GF-D8 (cell line): ENCODE data around the gene OPN3.

Experiments
- DNase-seq: peaks from one replicate; lab custom pipeline; 2025; lab: John Stamatoyannopoulos, UW

OPN3 gene

DNA sequence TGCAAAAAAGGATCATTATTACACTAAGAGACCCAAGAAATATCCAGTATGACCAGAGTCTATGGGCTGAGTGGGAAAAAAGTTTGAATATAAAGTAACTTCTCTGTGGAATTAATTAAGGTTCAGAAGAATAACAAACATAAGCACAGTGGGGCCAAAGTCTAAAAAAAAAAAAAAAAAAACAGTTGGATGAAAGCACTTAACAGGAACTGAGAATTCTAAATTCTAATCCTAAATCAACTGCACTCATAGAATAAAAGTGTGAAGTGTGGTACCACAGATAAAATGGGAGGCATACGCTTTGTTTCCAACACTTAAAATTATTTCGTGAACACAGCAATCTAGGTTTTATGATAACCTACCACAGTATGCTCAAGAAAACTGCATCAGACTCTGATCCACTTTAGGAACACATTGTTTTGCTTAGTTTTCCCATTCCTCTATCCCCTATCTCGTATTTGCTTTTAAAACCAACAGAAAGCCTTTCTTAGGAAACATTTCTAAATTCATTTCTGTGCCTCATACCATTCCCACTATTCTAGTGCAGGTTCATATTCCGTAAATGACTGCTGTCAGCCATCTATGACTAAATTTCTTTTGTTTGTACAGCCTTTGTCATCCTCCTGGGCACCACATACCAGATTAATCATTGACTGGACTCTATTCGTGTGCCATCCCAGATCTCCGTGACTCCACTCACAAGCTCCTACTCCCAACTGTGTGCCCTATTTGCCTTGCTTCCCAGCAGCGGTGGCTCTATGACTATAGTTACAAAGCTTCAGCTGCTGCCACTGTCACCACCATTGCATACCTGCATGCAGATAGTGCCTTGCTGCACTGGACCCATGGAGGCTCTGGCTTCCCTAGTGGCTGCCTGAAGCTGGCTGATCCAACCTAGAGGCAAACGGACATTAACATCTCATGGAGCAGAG, 24.9 kb downstream of the OPN3 start:
- DNase-seq = no peak

GRCh38 chr1:241614572-241614971, 25.6 kb downstream of the OPN3 start:
- no peak for DNase-seq

- no peak for DNase-seq
Observed at GRCh38 chr1:241614144-241614543, 26.0 kb downstream of the OPN3 start.

GRCh38 chr1:241612533-241613477, 27.4 kb downstream of the OPN3 start:
- DNase-seq = no peak

GRCh38 chr1:241611736-241612135, 28.4 kb downstream of the OPN3 start:
- DNase-seq = no peak

- DNase-seq = peak; percentile 30
Observed at GRCh38 chr1:241611063-241611462, 29.1 kb downstream of the OPN3 start.

DNA sequence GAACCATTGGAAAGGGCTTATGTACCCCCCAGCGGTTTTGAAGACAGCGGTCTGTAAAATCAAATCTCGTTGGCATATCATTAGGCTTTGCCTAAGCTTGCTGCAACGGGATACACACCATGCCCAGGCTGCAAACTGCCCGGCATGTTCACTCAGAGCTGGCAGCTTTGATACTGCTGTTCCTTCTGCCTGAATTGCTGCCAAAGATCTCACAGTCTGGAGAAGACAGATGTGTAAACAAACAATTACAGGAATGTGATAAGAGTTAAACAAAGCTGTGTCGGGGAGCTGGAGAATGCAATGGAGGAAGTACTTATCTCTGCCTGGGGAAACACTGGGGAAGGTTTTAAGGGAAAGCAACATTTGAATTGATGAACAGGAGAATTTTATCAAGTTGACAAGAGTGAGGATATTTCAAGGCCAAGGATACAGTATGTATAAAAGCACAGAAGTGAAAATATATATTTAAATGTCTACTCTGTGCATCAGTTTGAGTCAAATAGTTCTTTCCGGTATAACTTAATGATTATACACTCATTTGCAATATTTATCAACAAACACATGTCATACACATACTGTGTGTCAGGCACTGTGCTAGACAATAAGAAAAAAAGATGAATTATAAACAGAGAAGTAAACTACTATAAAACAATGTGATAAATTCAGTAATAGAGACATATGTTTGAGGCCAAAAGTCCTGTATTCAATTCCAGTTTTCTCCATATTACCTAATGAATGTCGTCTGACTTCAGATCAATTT, 29.9 kb downstream of the OPN3 start:
- no peak for DNase-seq

- DNase-seq = no peak
Observed at GRCh38 chr1:241608379-241609033, 31.7 kb downstream of the OPN3 start.

DNA sequence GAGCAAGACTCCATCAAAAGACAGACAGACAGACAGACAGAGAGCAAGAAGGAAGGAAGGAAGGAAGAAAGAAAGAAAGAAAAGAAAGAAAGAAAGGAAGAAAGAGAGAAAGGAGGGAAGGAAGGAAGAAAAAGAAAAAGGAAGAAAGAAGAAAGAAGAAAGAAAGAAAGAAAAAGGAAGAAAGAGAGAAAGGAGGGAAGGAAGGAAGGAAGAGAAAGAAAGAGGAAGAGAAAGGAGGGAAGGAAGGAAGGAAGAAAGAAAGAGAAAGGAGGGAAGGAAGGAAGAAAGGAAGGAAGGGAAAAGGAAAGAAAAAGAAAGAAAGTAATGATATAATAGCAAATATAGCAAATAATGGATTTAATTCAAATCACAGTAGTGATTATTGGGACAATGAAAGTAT, 32.7 kb downstream of the OPN3 start:
- DNase-seq = no peak

DNA sequence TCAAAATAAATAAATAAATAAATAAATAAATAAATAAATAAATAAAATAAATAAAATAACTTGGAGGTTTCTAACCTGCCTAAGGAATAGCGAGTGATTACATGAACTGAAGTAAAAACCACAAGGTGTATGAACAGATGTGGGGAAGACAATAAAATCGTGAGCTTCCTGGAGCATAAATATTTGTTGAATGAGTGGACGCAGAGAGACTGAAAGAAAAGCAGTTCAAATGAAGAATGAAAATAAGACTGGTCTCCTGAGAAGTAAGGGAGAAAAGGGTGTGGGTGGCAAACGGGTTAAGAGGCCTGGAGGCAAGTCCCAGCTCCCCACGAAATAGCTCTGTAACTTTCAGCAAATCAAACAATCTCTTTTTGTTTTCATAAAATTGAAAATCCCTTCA, 33.6 kb downstream of the OPN3 start:
- DNase-seq = no peak

DNA sequence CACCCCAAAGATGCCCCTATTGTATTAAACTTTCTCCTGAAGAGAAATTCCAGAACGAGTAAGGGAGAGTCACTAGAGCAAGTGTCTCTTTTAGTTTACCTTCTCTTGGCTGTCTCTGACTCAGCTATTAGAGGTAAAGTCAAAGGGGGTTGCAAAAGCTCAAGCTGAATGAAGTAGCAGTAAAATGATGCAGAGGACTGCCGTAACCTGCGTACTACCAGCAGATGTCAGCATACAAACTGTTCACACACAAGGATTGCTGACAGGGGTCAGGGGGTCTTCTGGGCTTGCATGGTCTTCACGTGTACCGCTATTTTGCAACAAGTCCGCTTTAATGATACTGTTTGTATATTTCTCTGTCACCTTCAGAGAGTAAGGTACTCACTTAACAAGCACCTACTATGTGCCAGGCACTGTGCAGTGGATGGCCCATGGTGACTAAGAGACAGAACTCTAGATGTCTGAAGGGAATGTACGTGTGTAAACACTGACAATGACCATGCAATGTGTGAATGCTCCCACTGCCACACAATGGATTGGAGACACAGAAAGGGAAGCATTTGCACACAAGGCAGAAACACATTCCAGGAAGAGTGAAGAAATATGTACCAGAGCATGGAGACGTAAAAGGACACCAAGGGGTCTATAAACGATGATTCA, 34.9 kb downstream of the OPN3 start:
- DNase-seq = no peak

DNA sequence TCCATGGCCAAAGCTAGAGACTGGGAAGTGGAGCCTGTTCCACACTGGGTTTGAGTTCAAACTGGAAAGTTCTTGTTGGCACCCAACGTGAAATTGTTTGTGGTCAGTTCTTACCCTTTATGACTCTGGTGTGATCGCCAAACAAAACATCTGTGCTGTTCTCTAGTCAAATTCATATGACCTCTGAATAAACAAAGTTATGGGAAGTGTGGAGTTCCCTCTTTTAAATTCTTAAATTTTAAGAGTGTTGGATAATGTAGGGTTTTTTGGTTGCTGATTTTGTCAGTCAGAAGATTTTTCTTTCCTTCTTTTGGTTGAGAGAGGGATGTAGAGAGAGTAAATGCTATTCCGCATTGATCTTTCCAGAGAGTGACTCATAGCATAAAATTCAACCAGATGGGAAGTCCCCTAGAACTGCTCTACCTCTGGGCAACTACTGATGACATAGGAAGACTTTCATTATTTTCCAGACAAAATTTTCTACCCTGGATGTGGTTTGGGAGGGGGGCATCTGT, 36.4 kb downstream of the OPN3 start:
- DNase-seq = no peak

DNA sequence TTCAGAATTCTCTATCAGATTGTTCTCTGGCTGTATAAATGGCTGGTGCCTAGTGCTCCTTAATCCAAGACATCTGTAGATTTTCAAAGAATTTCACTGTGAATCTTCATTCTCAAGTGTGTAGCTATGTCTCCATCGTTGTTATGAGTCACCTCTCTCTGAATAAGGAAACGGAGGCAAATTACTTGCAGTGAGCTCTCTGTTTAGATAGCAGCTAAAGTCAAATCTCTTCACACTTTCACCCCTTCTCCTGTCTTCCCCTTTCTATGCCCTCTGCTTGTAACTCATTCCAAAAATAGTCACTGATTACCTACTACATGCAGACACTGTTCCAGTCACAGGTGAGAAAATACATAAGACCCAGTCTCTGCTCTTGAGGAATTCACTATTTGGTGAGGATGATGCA, 39.7 kb downstream of the OPN3 start:
- no peak for DNase-seq

DNA sequence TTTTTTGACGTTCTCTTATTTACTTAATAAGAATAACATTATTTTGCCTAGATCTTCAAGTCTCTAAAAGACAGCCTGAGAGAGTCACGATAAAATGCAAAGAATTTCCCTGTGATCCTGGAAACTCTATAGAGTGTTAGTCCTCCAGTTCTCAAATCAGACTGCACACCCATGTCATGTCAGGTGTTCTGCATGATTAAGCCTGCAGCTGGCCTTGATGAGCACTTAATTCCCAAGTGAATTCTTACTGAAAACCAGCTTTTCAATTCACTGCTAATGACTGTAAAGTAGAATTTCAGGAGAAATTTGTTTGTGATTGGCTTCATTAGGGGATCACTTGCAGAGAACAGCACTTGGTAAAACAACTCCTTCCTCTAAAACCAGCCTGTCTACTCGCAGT, 41.9 kb downstream of the OPN3 start:
- no peak for DNase-seq

DNA sequence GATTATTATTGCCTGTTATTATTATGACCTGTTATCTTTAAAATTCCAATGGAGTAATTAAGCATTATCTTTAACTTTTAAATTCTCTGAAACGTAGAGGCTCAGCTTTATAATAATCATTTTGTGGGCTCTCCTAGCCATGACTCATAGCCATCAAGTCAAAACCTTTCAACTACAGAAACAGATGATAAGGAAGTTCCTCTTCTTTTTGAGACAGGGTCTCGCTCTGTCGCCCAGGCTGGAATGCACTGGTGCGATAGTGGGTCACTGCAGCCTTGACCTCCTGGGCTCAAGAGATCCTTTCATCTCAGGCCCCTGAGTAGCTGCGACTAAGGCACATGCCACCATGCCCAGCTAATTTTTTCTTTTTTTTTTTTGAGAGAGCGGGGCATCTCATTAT, 43.5 kb downstream of the OPN3 start:
- no peak for DNase-seq

DNA sequence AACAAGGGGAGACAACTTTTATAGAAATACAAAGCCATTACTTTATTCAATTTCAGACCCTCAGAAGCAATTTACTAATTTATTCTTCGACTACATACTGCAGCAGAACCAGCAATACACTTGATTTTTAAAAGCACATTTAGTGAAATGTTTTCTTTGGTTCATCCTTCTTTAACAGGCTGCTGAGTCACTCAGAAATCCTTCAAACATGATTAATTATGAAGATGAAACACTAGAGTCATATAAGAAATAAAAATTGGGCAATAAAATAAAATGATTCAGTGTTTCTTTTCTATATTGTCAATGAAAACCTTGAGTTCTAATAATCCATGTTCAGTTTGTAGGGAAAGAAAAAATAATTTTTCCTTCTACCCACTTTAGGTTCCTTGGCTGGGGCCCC, 47.0 kb downstream of the OPN3 start:
- no peak for DNase-seq

- DNase-seq = no peak
Observed at GRCh38 chr1:241592273-241592958, 47.8 kb downstream of the OPN3 start.

GRCh38 chr1:241591736-241592135, 48.4 kb downstream of the OPN3 start:
- DNase-seq = no peak

DNA sequence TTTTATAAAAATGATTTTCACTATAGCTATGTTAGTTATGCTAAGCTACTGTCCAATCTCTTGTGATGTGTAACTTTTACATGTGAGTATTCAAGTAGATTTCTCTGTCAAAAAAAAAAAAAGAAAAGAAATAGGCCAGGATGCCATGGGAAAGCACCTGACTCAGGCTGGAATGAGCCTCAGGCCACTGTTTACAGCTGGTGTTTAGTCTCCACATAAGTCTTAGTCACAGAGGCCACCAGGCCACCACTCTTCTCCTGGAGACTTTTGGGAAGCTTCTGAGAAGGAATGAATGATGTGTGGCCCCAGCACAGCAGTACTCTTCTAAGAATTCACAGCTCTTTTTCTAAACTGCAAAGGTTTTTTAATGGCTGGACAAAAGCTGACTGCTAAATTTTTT, 48.9 kb downstream of the OPN3 start:
- DNase-seq = no peak

DNA sequence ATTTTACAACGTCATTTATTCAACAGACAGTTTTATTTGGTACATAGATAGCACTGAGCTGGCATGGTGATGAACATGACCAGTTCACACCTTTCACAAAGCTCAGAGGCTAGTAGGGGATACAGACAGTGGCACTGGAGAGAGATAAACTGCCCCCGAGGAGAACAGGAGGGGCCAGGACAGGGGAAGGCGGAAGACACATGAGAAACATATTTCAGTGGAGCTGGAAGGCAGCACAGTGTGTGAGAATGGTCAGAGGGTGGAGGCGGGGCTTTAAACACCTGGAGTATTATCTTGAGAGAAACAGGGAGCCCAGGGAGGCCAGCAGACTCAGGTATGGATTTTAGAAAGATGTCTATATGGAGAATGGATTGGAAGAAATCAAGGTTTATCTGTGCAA, 49.5 kb downstream of the OPN3 start:
- DNase-seq = no peak
